ENCODE measurements around the gene RALGPS1. TPM values are rescaled to one million over a fixed set of nuclear protein-coding genes. Genes with fewer than 3 reads are reported as not detected.

RALGPS1 gene
- total and polyA plus RNA-seq, 2 of the 13 experiments (the other 11 are each of a cell fraction or from before 2014, with no cell fraction given), result 3.7 to 6.5 TPM

DNA sequence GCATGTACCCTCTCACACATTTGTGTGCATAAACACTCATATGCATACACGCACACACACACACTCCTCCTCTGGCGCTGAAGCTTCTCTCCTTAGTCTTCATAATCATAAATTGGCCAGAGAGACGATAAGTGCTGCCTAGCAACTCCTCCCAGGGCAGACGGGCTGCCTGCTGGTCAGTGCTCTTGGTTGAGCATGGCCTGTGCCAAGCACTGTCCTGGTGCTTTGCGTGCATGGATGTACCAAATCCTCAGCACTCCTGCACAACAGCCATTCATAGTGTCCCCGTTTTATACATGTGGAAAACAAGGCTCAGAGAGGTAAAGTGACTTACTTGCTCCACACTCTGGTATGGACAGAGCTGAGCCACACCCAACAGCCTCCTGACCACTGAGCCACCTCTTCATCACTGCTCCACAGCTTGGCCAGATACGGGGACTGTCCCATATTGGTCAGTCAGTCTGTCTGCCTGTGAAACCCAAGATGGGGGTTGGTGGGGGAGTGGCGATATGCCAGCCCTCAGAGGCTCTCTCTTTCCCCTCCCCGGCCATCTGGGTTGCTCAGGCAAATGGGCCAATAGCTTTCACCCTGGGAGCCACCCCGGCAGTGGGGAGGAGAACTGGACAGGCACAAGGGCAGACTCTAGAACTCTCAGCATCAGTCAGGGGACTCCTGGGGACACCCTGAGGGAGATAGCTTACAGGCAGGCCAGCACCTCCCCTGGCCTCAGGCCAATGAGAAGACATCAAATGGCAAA, 285.7 kb downstream of the RALGPS1 start:
- H3K27ac ChIP-seq (ENCODE audit: extremely low read length, insufficient read depth, low read length), result no peak overlapping the region
- H3K79me2 ChIP-seq (ENCODE audit: insufficient read depth, low read length), result no peaks in the 10 kb centered on the region
- H3K4me1 ChIP-seq (ENCODE audit: insufficient read depth, low read length), result peaks cover 36% of the 10 kb centered on the region
- H3K4me3 ChIP-seq (replicated peaks in 1 of 3; ENCODE audit: insufficient read depth in 1 of 3, low read depth in 2 of 3, low read length in 3 of 3), result no peak overlapping the region
- ChIA-PET CTCF (ENCODE audit: low intra/inter-chr PET ratio, low total read pairs) (interaction anchor here (1.1 to 3.0 kb wide), 3 partner anchors 234 to 259 kb away, joined by 3 to 45 read pairs (median 34); no protein-coding TSS in a partner anchor), POLR2A (no interaction called here)
- H3K36me3 ChIP-seq (replicated peaks in 1 of 2; ENCODE audit: control insufficient read depth in 1 of 2, insufficient read depth in 2 of 2, low read length in 2 of 2), result no peaks in the 10 kb centered on the region
- no peak overlapping the region for H3K9ac ChIP-seq (ENCODE audit: insufficient read depth, low read depth, low read length)
- BruUV-seq (replicated peaks), result no TSS peak
- WGBS (ENCODE audit: low lambda C conversion rate), result 64% methylated on average over 9 of the region's 10 CpGs
- FAIRE-seq (no peak), ATAC-seq (no peak), DNase-seq (ENCODE audit: low spot score) (no peak)
- H4K20me1 ChIP-seq (ENCODE audit: insufficient read depth, low read length), result no peaks in the 10 kb centered on the region
- TF ChIP-seq JUN (CRISPR knock-in tag; IDR thresholded peaks at IDR 0.05), result no peak
- TF ChIP-seq PHF21A (CRISPR knock-in tag; IDR thresholded peaks at IDR 0.05), result no peak
- TF ChIP-seq ZNF737 (CRISPR knock-in tag; IDR thresholded peaks at IDR 0.05; ENCODE audit: borderline replicate concordance), result no peak
- TF ChIP-seq NRL (CRISPR knock-in tag; IDR thresholded peaks at IDR 0.05; ENCODE audit: borderline replicate concordance), result no peak
- no peak for TF ChIP-seq HHEX (CRISPR knock-in tag; IDR thresholded peaks at IDR 0.05)
- TF ChIP-seq SRF (IDR thresholded peaks at IDR 0.05; ENCODE audit: low read depth, low read length), result no peak
- TF ChIP-seq ZNF383 (CRISPR knock-in tag; IDR thresholded peaks at IDR 0.05; ENCODE audit: borderline replicate concordance), result no peak
- no peak for TF ChIP-seq ZFY (CRISPR knock-in tag; IDR thresholded peaks at IDR 0.05)
- no peak for TF ChIP-seq NBN (conservative IDR thresholded peaks at IDR 0.05)
- TF ChIP-seq, protein P1, sequence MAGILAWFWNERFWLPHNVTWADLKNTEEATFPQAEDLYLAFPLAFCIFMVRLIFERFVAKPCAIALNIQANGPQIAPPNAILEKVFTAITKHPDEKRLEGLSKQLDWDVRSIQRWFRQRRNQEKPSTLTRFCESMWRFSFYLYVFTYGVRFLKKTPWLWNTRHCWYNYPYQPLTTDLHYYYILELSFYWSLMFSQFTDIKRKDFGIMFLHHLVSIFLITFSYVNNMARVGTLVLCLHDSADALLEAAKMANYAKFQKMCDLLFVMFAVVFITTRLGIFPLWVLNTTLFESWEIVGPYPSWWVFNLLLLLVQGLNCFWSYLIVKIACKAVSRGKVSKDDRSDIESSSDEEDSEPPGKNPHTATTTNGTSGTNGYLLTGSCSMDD (CRISPR knock-in tag; IDR thresholded peaks at IDR 0.05), result no peak
- no peak for TF ChIP-seq ZNF530 (CRISPR knock-in tag; IDR thresholded peaks at IDR 0.05; ENCODE audit: low read depth)
- no peak for TF ChIP-seq MBD4 (IDR thresholded peaks at IDR 0.05; ENCODE audit: borderline replicate concordance, low read length)
- no peak for TF ChIP-seq ZNF24 (IDR thresholded peaks at IDR 0.05)
- no peaks in the 10 kb centered on the region for H3K9me3 ChIP-seq (ENCODE audit: low read length)
- no peak overlapping the region for H2AFZ ChIP-seq (ENCODE audit: low read length)
- H3K4me2 ChIP-seq (ENCODE audit: low read depth, low read length), result no peak overlapping the region
- intact Hi-C loops (cut with micrococcal nuclease; ENCODE audit: unreplicated experiment), result no loop called here
- no peaks in the 10 kb centered on the region for H3K27me3 ChIP-seq (ENCODE audit: control insufficient read depth in 1 of 2, insufficient read depth in 2 of 2, low read length in 2 of 2)
- in situ Hi-C loops (cut with HindIII; ENCODE audit: extremely low pct_ligation_motif_present, low pct_unique_long_range_greater_than_20kb), result no loop called here

Measured in HepG2 (cell line).